Endothelial cell of umbilical vein (primary cell): Measurements from ENCODE around the gene KIF15. TPM values are rescaled to one million over a fixed set of nuclear protein-coding genes. Genes with fewer than 3 reads are reported as not detected.

Source experiments
- BruUV-seq: library from RNA; stranded (reverse); fragments of 400-500 nt; replicated peaks from 2 replicates; lab custom pipeline; 2021; lab: Mats Ljungman, UMichigan
- CTCF ChIA-PET: fragments of 300-600, 350-600 bp; sonication (Branson Sonifier 250); formaldehyde crosslinking; loops from one replicate; lab custom pipeline; 2021; ENCODE audit warnings: antibody characterized with exemption, inconsistent platforms; lab: Charles Lee
- POLR2A ChIA-PET: fragments of 300-600, 350-600 bp; sonication (Branson Sonifier 250); formaldehyde crosslinking; loops from one replicate; lab custom pipeline; 2021; ENCODE audit warnings: antibody characterized with exemption, inconsistent platforms; lab: Charles Lee
- DNase-seq: peaks from one replicate; pipeline ENCODE4 v3.0.0-alpha.2; 2011; ENCODE audit warnings: low read depth, low spot score
- FAIRE-seq: peaks from 2 replicates; lab custom pipeline; 2011; peaks lifted over from hg19 to GRCh38; lab: Jason Lieb, UNC
- H2AFZ ChIP-seq: 2 replicates; pipeline ENCODE4 v1.6.0; 2012; ENCODE audit warnings: low read depth, low read length, control low read depth, inconsistent platforms
- H3K27ac ChIP-seq: 2 replicates; pipeline ENCODE4 v1.5.1; 2011; ENCODE audit warnings: low read depth, mild to moderate bottlenecking, control low read depth, low read length, moderate library complexity; ENCODE audit not compliant: insufficient read depth
- H3K27me3 ChIP-seq, 2 experiments: 2 replicates each; pipeline versions ENCODE4 v1.6.0 to v1.6.1; 2011; ENCODE audit warnings: low read length in 2 of 2, mixed read lengths in 1 of 2; ENCODE audit not compliant: control insufficient read depth in 2 of 2, insufficient read depth in 2 of 2
- H3K36me3 ChIP-seq, 2 experiments: 2 replicates in 1 of 2; 3 replicates in 1 of 2; pipeline ENCODE4 v1.5.1; 2011; ENCODE audit warnings: low read length in 2 of 2, mild to moderate bottlenecking in 1 of 2, moderate library complexity in 1 of 2; ENCODE audit not compliant: control insufficient read depth in 2 of 2, insufficient read depth in 2 of 2; ENCODE audit errors: extremely low read depth in 1 of 2
- H3K4me1 ChIP-seq: 3 replicates; pipeline ENCODE4 v1.5.1; 2011; ENCODE audit warnings: mild to moderate bottlenecking, low read length; ENCODE audit not compliant: control insufficient read depth, insufficient read depth; ENCODE audit errors: extremely low read depth
- H3K4me2 ChIP-seq: 2 replicates; pipeline ENCODE4 v1.6.1; 2011; ENCODE audit warnings: low read length, control low read depth, mixed read lengths; ENCODE audit not compliant: insufficient read depth
- H3K4me3 ChIP-seq, 3 experiments: fragments of 200-600 bp in 1 of 3; sonication (generic), shearing (Covaris generic) in 1 of 3; replicated peaks in 1 of 3; 2 replicates each; pipeline ENCODE4 v1.5.1; 2011 to 2016; ENCODE audit warnings: control low read depth in 3 of 3, low read length in 3 of 3, mild to moderate bottlenecking in 2 of 3, inconsistent platforms in 1 of 3, low read depth in 1 of 3, moderate library complexity in 1 of 3; ENCODE audit not compliant: insufficient read depth in 1 of 3
- H3K79me2 ChIP-seq: 2 replicates; pipeline ENCODE4 v1.6.0; 2012; ENCODE audit warnings: low read length, inconsistent platforms; ENCODE audit not compliant: control insufficient read depth, insufficient read depth
- H3K9ac ChIP-seq: replicated peaks from 2 replicates; pipeline ENCODE3; 2011; ENCODE audit warnings: low read length, control low read depth; ENCODE audit not compliant: insufficient read depth; ENCODE audit errors: extremely low read depth
- H3K9me1 ChIP-seq: replicated peaks from 3 replicates; pipeline ENCODE4 v1.6.0; 2011; ENCODE audit warnings: mild to moderate bottlenecking, low read length; ENCODE audit not compliant: control insufficient read depth, insufficient read depth; ENCODE audit errors: extremely low read depth
- H3K9me3 ChIP-seq: replicated peaks from 2 replicates; pipeline ENCODE4 v1.5.1; 2012; ENCODE audit warnings: low read length, inconsistent platforms; ENCODE audit not compliant: control insufficient read depth, insufficient read depth
- H4K20me1 ChIP-seq: replicated peaks from 2 replicates; pipeline ENCODE3; 2011; ENCODE audit warnings: mild to moderate bottlenecking, low read length; ENCODE audit not compliant: control insufficient read depth, insufficient read depth; ENCODE audit errors: extremely low read depth
- GATA2 ChIP-seq: IDR thresholded peaks from 2 replicates; pipeline ENCODE4 v1.7.0; 2011; ENCODE audit warnings: low read depth, mild to moderate bottlenecking, moderate library complexity, mixed read lengths, low read length; ENCODE audit not compliant: insufficient read length, insufficient read depth
- JUN ChIP-seq: IDR thresholded peaks from 2 replicates; pipeline ENCODE4 v1.6.1; 2011; ENCODE audit warnings: borderline replicate concordance, low read depth; ENCODE audit not compliant: insufficient read length, insufficient read depth
- MYC ChIP-seq: IDR thresholded peaks from one replicate; pipeline ENCODE4 v1.6.1; 2011; ENCODE audit warnings: mild to moderate bottlenecking, low read depth, low read length
- POLR2A ChIP-seq: IDR thresholded peaks from 2 replicates; pipeline ENCODE4 v1.6.1; 2012; ENCODE audit warnings: low read depth, mild to moderate bottlenecking, control low read depth, low read length
- POLR2AphosphoS5 ChIP-seq: IDR thresholded peaks from 2 replicates; pipeline ENCODE4 v1.6.1; 2012; ENCODE audit warnings: low read depth, mild to moderate bottlenecking, control low read depth, low read length, moderate library complexity; ENCODE audit not compliant: insufficient read depth
- dilution Hi-C: fragments of 300-500 bp; cut with MboI; formaldehyde crosslinking; loops from one replicate; pipeline ENCODE4 v1.15.0; 2019; ENCODE audit warnings: low sequenced_read_pairs; ENCODE audit not compliant: extremely low pct_ligation_motif_present
- intact Hi-C: fragments of 100-400 bp; cut with micrococcal nuclease; formaldehyde crosslinking; loops from one replicate; pipeline ENCODE4 v1.10.0; 2022
- polyA plus RNA-seq, 4 experiments: library from polyadenylated mRNA; depleted of rRNA in 3 of 4; stranded (reverse) in 3 of 4; unstranded in 1 of 4; fragments of >200 nt; gene quantifications; 2 replicates each; pipeline versions ENCODE4 v1.2.1 to v1.2.3, GENCODE V29; 2011 to 2012; ENCODE audit warnings: missing spikeins in 1 of 4
- total RNA-seq: library from RNA; stranded (reverse); gene quantifications from 2 replicates; pipeline ENCODE4 v1.2.3, GENCODE V29; 2021
- TF ChIP-seq, protein P1 (sequence below), 2 donors: IDR thresholded peaks; 1 replicate in 1 of 2; 2 replicates in 1 of 2; pipeline ENCODE4 v1.5.1; 2011; ENCODE audit warnings: low read length in 2 of 2, mild to moderate bottlenecking in 2 of 2, moderate library complexity in 2 of 2, control low read depth in 1 of 2, inconsistent platforms in 1 of 2, low read depth in 1 of 2; ENCODE audit not compliant: insufficient read depth in 1 of 2; ENCODE audit errors: extremely low read depth in 1 of 2

The KIF15 gene
- total and polyA plus RNA-seq, 2 donors (not counting 3 experiments of a cell fraction or from before 2014, with no cell fraction given) = 2.2 to 21.6 TPM

DNA sequence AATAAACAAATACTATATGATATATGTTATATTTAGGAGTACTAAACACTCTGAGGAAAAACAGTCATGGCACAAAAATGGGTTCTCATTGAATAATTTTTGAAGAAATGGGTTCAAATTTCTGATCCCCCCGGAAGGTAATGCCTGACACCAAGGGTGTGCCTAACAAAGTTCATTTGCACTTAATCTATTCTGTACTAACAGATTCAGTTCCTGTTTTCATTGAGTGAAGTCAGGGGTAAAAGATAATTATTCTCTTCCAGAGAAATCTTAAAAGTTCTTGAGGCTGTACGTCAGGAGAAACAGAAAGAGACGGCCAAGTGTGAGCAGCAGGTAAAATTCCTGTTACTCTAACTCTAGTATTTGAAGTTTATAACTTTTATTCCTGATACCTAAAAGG, 65.6 kb downstream of the KIF15 start:
- H3K36me3 ChIP-seq = peaks cover under 1 to 7% of the 10 kb centered on the region in 2 experiments
- H3K27ac ChIP-seq = no peak overlapping the region
- no peaks in the 10 kb centered on the region for H3K27me3 ChIP-seq
- FAIRE-seq (no peak), DNase-seq (no peak)
- H3K9me1 ChIP-seq = no peaks in the 10 kb centered on the region
- no peaks in the 10 kb centered on the region for H3K79me2 ChIP-seq
- H3K4me3 ChIP-seq = no peak overlapping the region
- ChIA-PET POLR2A (no interaction called here), CTCF (interaction anchor here (1.3 kb wide), 1 partner anchor 15 kb away, joined by 3 read pairs; no protein-coding TSS in a partner anchor)
- no peaks in the 10 kb centered on the region for H3K4me1 ChIP-seq
- no peak overlapping the region for H3K9ac ChIP-seq
- no peaks in the 10 kb centered on the region for H4K20me1 ChIP-seq
- no peak overlapping the region for H3K4me2 ChIP-seq
- intact Hi-C loops = no loop called here
- H2AFZ ChIP-seq = no peak overlapping the region
- BruUV-seq = no TSS peak
- dilution Hi-C loops = no loop called here
- TF ChIP-seq JUN (no peak), MYC (no peak), GATA2 (no peak)
- H3K9me3 ChIP-seq = no peaks in the 10 kb centered on the region

DNA sequence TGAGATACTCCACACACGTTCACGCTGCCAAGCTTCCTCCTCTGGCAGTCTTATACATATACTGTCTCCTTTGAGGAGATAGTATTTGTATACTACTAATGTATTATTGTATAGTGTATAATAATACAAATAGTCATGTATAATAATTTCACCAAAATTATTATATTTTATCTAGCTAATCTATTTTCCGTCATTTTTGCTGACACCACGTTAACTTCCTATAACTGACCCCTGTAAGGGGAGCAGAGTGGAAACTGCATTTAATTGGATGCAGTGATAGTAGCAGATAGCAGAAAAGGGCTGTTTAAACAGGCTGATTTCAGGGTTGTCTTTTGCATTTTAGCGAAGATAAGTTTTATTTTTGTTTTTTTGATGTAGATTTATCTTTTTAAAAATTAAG, 69.6 kb downstream of the KIF15 start:
- ChIA-PET POLR2A (no interaction called here), CTCF (interaction anchor here (1.1 to 1.7 kb wide), 4 partner anchors 9 to 35 kb away, joined by 3 to 4 read pairs (median 4); no protein-coding TSS in a partner anchor)
- H3K79me2 ChIP-seq = no peaks in the 10 kb centered on the region
- DNase-seq (no peak), FAIRE-seq (no peak)
- no peaks in the 10 kb centered on the region for H3K9me3 ChIP-seq
- H2AFZ ChIP-seq = no peak overlapping the region
- no peaks in the 10 kb centered on the region for H3K27me3 ChIP-seq
- H3K36me3 ChIP-seq = peaks cover 2% of the 10 kb centered on the region in 2 experiments
- no peaks in the 10 kb centered on the region for H3K9me1 ChIP-seq
- H3K9ac ChIP-seq = no peak overlapping the region
- H3K4me3 ChIP-seq = no peak overlapping the region
- no peak overlapping the region for H3K4me2 ChIP-seq
- H3K4me1 ChIP-seq = no peaks in the 10 kb centered on the region
- BruUV-seq = no TSS peak
- dilution Hi-C loops = no loop called here
- TF ChIP-seq MYC = no peak
- no peak for TF ChIP-seq POLR2AphosphoS5
- TF ChIP-seq, protein P1, sequence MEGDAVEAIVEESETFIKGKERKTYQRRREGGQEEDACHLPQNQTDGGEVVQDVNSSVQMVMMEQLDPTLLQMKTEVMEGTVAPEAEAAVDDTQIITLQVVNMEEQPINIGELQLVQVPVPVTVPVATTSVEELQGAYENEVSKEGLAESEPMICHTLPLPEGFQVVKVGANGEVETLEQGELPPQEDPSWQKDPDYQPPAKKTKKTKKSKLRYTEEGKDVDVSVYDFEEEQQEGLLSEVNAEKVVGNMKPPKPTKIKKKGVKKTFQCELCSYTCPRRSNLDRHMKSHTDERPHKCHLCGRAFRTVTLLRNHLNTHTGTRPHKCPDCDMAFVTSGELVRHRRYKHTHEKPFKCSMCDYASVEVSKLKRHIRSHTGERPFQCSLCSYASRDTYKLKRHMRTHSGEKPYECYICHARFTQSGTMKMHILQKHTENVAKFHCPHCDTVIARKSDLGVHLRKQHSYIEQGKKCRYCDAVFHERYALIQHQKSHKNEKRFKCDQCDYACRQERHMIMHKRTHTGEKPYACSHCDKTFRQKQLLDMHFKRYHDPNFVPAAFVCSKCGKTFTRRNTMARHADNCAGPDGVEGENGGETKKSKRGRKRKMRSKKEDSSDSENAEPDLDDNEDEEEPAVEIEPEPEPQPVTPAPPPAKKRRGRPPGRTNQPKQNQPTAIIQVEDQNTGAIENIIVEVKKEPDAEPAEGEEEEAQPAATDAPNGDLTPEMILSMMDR (IDR thresholded peaks at IDR 0.05; ENCODE audit: extremely low read depth in 1 of 2, insufficient read depth in 1 of 2, low read depth in 1 of 2, low read length in 2 of 2) = no peak
- TF ChIP-seq POLR2A = no peak
- TF ChIP-seq JUN = no peak
- no peak for TF ChIP-seq GATA2
- no peak overlapping the region for H3K27ac ChIP-seq
- H4K20me1 ChIP-seq = no peaks in the 10 kb centered on the region
- intact Hi-C loops = no loop called here
